Measurements from ENCODE around the gene SNX1.
"Not testable (repeated sequence)": the region's sequence is repeated elsewhere in the genome, so short reads cannot be mapped to it uniquely, and the experiment has no call there.

SNX1 gene

GRCh38 chr15:64110950-64111678 lies 15.3 kb downstream of the SNX1 start:
- no peak for TF ChIP-seq CTCF (IDR thresholded peaks at IDR 0.05; ENCODE audit: insufficient read depth, low read depth, low read length, missing control alignments)
- DNase-seq (ENCODE audit: low read depth) = peak; percentile 56
- no peak overlapping the region for H3K4me3 ChIP-seq (ENCODE audit: low read depth, low read length)

GRCh38 chr15:64111679-64112050 lies 15.9 kb downstream of the SNX1 start:
- no peak for DNase-seq (ENCODE audit: low read depth)
- no peak overlapping the region for H3K4me3 ChIP-seq (ENCODE audit: low read depth, low read length)
- TF ChIP-seq CTCF (IDR thresholded peaks at IDR 0.05; ENCODE audit: insufficient read depth, low read depth, low read length, missing control alignments) = no peak

- TF ChIP-seq CTCF (IDR thresholded peaks at IDR 0.05; ENCODE audit: insufficient read depth, low read depth, low read length, missing control alignments) = no peak
- DNase-seq (ENCODE audit: low read depth) = no peak
Measured at GRCh38 chr15:64112073-64112772, 16.4 kb downstream of the SNX1 start.

GRCh38 chr15:64112904-64113303 lies 17.1 kb downstream of the SNX1 start:
- no peak for TF ChIP-seq CTCF (IDR thresholded peaks at IDR 0.05; ENCODE audit: insufficient read depth, low read depth, low read length, missing control alignments)
- DNase-seq (ENCODE audit: low read depth) = peak; percentile 57
- H3K4me3 ChIP-seq (ENCODE audit: low read depth, low read length) = no peak overlapping the region

More at GRCh38 chr15:64112073-64112772, 16.4 kb downstream of the SNX1 start:
- H3K4me3 ChIP-seq (ENCODE audit: low read depth, low read length) = no peak overlapping the region

- no peak for DNase-seq (ENCODE audit: low read depth)
- no peak for TF ChIP-seq CTCF (IDR thresholded peaks at IDR 0.05; ENCODE audit: insufficient read depth, low read depth, low read length, missing control alignments)
- H3K4me3 ChIP-seq (ENCODE audit: low read depth, low read length) = no peak overlapping the region
Measured at GRCh38 chr15:64117759-64118487, 22.1 kb downstream of the SNX1 start.

GRCh38 chr15:64120322-64120721 lies 24.5 kb downstream of the SNX1 start:
- not testable (repeated sequence) for H3K4me3 ChIP-seq (ENCODE audit: low read depth, low read length); DNase-seq (ENCODE audit: low read depth)

GRCh38 chr15:64121614-64122013 lies 25.8 kb downstream of the SNX1 start:
- DNase-seq (ENCODE audit: low read depth) = no peak
- no peak for TF ChIP-seq CTCF (IDR thresholded peaks at IDR 0.05; ENCODE audit: insufficient read depth, low read depth, low read length, missing control alignments)
- no peak overlapping the region for H3K4me3 ChIP-seq (ENCODE audit: low read depth, low read length)

Measured in GM12865 (cell line).